Measurements from ENCODE around the gene C1QTNF8.
A peak's percentile ranks its signal among the peaks of the same experiment; 100 is the strongest.

C1QTNF8 gene

GRCh38 chr16:1107731-1108130 lies 11.7 kb upstream of the C1QTNF8 start:
- DNase-seq, result no peak

GRCh38 chr16:1107141-1107540 lies 11.1 kb upstream of the C1QTNF8 start:
- no peak for DNase-seq

- DNase-seq, result no peak
These were observed 10.6 kb upstream of the C1QTNF8 start for GRCh38 chr16:1106659-1107058.

GRCh38 chr16:1105888-1106620 lies 10.0 kb upstream of the C1QTNF8 start:
- DNase-seq, result peak; percentile 3

GRCh38 chr16:1103636-1103980 lies 7.6 kb upstream of the C1QTNF8 start:
- DNase-seq, result no peak

GRCh38 chr16:1102921-1103635 lies 7.0 kb upstream of the C1QTNF8 start:
- no peak for DNase-seq

- DNase-seq, result no peak
These were observed 6.3 kb upstream of the C1QTNF8 start for GRCh38 chr16:1102333-1102700.

GRCh38 chr16:1101573-1102332 lies 5.7 kb upstream of the C1QTNF8 start:
- DNase-seq, result no peak

- DNase-seq, result no peak
These were observed 5.1 kb upstream of the C1QTNF8 start for GRCh38 chr16:1101133-1101532.

- DNase-seq, result no peak
These were observed 4.2 kb upstream of the C1QTNF8 start for GRCh38 chr16:1100084-1100800.

- no peak for DNase-seq
These were observed 3.4 kb upstream of the C1QTNF8 start for GRCh38 chr16:1099189-1100083.

GRCh38 chr16:1098266-1098991 lies 2.4 kb upstream of the C1QTNF8 start:
- no peak for DNase-seq

- DNase-seq, result no peak
These were observed 1.8 kb upstream of the C1QTNF8 start for GRCh38 chr16:1097800-1098199.

- DNase-seq, result no peak
These were observed 1.1 kb upstream of the C1QTNF8 start for GRCh38 chr16:1097156-1097555.

- DNase-seq, result no peak
These were observed 435 bp downstream of the C1QTNF8 start for GRCh38 chr16:1095450-1096168.

- DNase-seq, result no peak
These were observed 1.2 kb downstream of the C1QTNF8 start for GRCh38 chr16:1094601-1095449.

- DNase-seq, result no peak
These were observed 1.9 kb downstream of the C1QTNF8 start for GRCh38 chr16:1094124-1094479.

- no peak for DNase-seq
These were observed 2.5 kb downstream of the C1QTNF8 start for GRCh38 chr16:1093284-1094123.
